ENCODE measurements around the gene SNORC.

DNA sequence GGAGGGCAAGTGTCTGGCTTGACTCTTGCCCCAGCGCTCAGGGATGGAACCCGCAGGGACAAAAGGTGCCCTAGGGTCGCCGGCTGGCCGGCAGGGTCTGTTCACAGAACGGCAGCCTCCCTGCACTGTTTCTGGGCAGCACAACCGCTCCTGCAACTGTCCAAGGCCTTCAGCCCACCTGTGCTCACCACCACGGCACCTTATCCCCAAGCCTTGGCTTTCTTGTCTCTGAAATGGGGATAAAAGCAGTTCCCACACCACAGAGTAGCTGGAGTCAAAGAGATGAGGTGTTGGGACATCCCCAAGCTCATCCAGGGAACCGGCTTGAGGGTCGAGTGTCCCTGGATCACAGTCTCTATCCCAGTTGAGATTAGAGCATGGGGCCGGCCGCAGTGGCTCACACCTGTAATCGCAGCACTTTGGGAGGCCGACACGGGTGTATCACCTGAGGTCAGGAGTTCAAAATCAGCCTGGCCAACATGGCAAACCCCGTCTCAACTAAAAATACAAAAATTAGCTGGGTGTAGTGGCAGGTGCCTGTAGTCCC is 4.7 kb downstream of the SNORC start:
- TF ChIP-seq POLR2A (IDR thresholded peaks at IDR 0.05) (no peak), CTCF (IDR thresholded peaks at IDR 0.05) (no peak)

Measured in body of pancreas (tissue), 4 donors.